Measurements from ENCODE around the gene ALG2. TPM values are rescaled to one million over a fixed set of nuclear protein-coding genes. Genes with fewer than 3 reads are reported as not detected.

ALG2 gene
- total and polyA plus RNA-seq, 2 of the 13 experiments (the other 11 are each of a cell fraction or from before 2014, with no cell fraction given), result 46.2 to 49.0 TPM

DNA sequence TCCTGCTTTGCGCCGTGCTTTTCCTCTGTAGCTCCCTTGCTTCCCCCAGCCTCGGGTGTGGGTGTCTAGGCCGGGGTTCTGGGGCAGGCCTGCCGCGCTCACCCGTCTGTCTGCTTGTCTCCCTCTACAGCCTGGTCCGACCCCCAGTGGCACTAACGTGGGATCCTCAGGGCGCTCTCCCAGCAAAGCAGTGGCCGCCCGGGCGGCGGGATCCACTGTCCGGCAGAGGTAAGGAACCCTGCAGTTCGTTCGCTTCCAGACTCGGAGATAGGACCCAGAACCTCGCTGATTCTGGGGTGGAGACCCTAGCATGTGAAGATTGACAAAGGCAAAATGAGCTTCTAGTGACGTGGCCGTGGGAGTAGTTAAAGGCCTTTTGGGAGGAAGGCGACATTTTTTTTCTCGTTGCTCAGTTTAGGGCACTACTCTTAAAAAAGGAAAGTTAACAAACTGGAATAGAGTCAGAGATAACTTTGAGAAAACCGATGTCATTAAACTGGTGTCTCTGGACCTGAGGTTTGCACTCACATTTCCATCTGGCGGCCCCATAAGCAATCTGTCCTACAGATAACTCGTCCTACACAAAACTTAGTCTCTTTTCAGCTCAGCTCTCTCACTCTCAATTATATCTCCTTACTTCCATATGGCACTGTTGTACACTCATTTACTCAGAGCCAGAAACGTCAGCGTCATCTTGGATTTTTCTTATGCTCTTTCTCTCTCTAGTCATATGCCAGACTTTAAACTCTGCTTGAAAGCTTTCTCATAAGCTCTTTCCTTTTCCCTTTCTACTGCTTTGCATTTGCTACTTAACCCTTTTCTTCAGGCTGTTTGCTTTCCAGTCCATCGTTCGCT, 901 bp upstream of the ALG2 start (continued):
- TF ChIP-seq FOXO4 (CRISPR knock-in tag; conservative IDR thresholded peaks at IDR 0.05), result no peak
- no peak for TF ChIP-seq ZZZ3 (CRISPR knock-in tag; IDR thresholded peaks at IDR 0.05; ENCODE audit: borderline replicate concordance)
- TF ChIP-seq EP300 (IDR thresholded peaks at IDR 0.05; ENCODE audit: low read depth in 2 of 2, low read length in 2 of 2), result no peak
- no peak for TF ChIP-seq EP300 (CRISPR knock-in tag; IDR thresholded peaks at IDR 0.05; ENCODE audit: borderline replicate concordance)
- no peak; the same call in 1 of the 2 replicates for TF ChIP-seq SAFB2 (CRISPR knock-in tag; IDR thresholded peaks at IDR 0.05; ENCODE audit: borderline replicate concordance, low read depth)
- TF ChIP-seq SP4 (CRISPR knock-in tag; IDR thresholded peaks at IDR 0.05), result no peak
- TF ChIP-seq ZNF776 (CRISPR knock-in tag; IDR thresholded peaks at IDR 0.05), result no peak
- TF ChIP-seq ZKSCAN8 (CRISPR knock-in tag; IDR thresholded peaks at IDR 0.05; ENCODE audit: borderline replicate concordance), result no peak
- no peak for TF ChIP-seq ZNF253 (CRISPR knock-in tag; IDR thresholded peaks at IDR 0.05; ENCODE audit: borderline replicate concordance)
- no peak for TF ChIP-seq ZNF780A (CRISPR knock-in tag; IDR thresholded peaks at IDR 0.05)
- no peak for TF ChIP-seq RBAK (CRISPR knock-in tag; IDR thresholded peaks at IDR 0.05)
- TF ChIP-seq FIP1L1 (IDR thresholded peaks at IDR 0.05; ENCODE audit: borderline replicate concordance, insufficient read depth, low read depth, low read length), result no peak
- TF ChIP-seq ZNF276 (CRISPR knock-in tag; IDR thresholded peaks at IDR 0.05; ENCODE audit: low read depth), result no peak; the same call in 1 of the 2 replicates
- TF ChIP-seq ZNF772 (CRISPR knock-in tag; IDR thresholded peaks at IDR 0.05), result peak; percentile 32; the same call in 1 of the 2 replicates
- no peak for TF ChIP-seq CREB1 (IDR thresholded peaks at IDR 0.05)
- no peak for TF ChIP-seq CREB1 (CRISPR knock-in tag; IDR thresholded peaks at IDR 0.05)
- TF ChIP-seq JUND (CRISPR knock-in tag; IDR thresholded peaks at IDR 0.05), result 0 out of 2 replicates have a peak, but pooled peaks have one; percentile 27
- TF ChIP-seq, protein P1, sequence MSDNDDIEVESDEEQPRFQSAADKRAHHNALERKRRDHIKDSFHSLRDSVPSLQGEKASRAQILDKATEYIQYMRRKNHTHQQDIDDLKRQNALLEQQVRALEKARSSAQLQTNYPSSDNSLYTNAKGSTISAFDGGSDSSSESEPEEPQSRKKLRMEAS (IDR thresholded peaks at IDR 0.05), result peak; percentile 20; the same call in 1 of the 2 replicates
- no peak for TF ChIP-seq ZNF232 (CRISPR knock-in tag; IDR thresholded peaks at IDR 0.05; ENCODE audit: borderline replicate concordance)
- TF ChIP-seq, protein P2, sequence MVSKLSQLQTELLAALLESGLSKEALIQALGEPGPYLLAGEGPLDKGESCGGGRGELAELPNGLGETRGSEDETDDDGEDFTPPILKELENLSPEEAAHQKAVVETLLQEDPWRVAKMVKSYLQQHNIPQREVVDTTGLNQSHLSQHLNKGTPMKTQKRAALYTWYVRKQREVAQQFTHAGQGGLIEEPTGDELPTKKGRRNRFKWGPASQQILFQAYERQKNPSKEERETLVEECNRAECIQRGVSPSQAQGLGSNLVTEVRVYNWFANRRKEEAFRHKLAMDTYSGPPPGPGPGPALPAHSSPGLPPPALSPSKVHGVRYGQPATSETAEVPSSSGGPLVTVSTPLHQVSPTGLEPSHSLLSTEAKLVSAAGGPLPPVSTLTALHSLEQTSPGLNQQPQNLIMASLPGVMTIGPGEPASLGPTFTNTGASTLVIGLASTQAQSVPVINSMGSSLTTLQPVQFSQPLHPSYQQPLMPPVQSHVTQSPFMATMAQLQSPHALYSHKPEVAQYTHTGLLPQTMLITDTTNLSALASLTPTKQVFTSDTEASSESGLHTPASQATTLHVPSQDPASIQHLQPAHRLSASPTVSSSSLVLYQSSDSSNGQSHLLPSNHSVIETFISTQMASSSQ (IDR thresholded peaks at IDR 0.05; ENCODE audit: low read depth), result no peak
- TF ChIP-seq, protein P2 (CRISPR knock-in tag; IDR thresholded peaks at IDR 0.05; ENCODE audit: borderline replicate concordance), result no peak

Measured in HepG2 (cell line).